B cell (primary cell): ENCODE results near the gene LRRN4CL.

Experiments used
- EZH2 ChIP-seq: IDR thresholded peaks from 2 replicates; pipeline ENCODE4 v1.6.1; 2012; ENCODE audit warnings: borderline replicate concordance, low read depth, mild to moderate bottlenecking, moderate library complexity, low read length; ENCODE audit not compliant: insufficient read depth, poor library complexity, severe bottlenecking
- TF ChIP-seq, protein P1 (sequence below): fragments of 200-600 bp; IDR thresholded peaks from one replicate; pipeline ENCODE4 v1.8.0; 2022; ENCODE audit warnings: antibody characterized with exemption, mild to moderate bottlenecking

- TF ChIP-seq, protein P1, sequence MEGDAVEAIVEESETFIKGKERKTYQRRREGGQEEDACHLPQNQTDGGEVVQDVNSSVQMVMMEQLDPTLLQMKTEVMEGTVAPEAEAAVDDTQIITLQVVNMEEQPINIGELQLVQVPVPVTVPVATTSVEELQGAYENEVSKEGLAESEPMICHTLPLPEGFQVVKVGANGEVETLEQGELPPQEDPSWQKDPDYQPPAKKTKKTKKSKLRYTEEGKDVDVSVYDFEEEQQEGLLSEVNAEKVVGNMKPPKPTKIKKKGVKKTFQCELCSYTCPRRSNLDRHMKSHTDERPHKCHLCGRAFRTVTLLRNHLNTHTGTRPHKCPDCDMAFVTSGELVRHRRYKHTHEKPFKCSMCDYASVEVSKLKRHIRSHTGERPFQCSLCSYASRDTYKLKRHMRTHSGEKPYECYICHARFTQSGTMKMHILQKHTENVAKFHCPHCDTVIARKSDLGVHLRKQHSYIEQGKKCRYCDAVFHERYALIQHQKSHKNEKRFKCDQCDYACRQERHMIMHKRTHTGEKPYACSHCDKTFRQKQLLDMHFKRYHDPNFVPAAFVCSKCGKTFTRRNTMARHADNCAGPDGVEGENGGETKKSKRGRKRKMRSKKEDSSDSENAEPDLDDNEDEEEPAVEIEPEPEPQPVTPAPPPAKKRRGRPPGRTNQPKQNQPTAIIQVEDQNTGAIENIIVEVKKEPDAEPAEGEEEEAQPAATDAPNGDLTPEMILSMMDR: no peak
- TF ChIP-seq EZH2: no peak
Measured at GRCh38 chr11:62713343-62713742, 24.0 kb upstream of the LRRN4CL start.
